Ovary (tissue), 3 donors: ENCODE results near the gene C20orf202.

Source experiments
- POLR2A ChIP-seq: fragments of 450-650 bp; IDR thresholded peaks from one replicate; pipeline ENCODE4 v1.6.1; 2017; ENCODE audit warnings: antibody characterized with exemption, mild to moderate bottlenecking, moderate library complexity
- TF ChIP-seq, protein P1 (sequence below), 3 donors: fragments of 450-650 bp in 2 of 3; fragments of 200-600 bp in 1 of 3; IDR thresholded peaks; one replicate each; pipeline versions ENCODE4 v1.5.1 to v1.8.0; 2016 to 2022; ENCODE audit warnings: antibody characterized with exemption in 3 of 3, mild to moderate bottlenecking in 1 of 3
- donor health status: DM: no; HTN: no; CAD: no.

DNA sequence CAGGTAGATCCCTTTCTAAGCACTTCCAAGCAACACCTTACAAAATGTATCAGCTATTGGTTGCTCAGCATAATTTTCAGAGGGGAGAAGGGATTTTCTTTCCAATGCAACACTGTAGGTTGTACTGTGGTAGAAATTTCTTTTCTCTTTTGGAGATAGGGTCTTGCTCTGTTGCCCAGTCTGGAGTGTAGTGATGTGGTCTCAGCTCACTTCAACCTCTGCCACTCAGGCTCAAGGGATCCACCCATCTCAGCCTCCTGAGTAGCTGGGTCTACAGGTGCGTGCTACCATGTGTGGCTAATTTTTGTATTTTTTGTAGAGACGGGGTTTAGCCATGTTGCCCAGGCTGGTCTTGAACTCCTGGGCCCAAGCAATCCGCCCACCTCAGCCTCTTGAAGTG, 38.8 kb downstream of the C20orf202 start:
- TF ChIP-seq, protein P1, sequence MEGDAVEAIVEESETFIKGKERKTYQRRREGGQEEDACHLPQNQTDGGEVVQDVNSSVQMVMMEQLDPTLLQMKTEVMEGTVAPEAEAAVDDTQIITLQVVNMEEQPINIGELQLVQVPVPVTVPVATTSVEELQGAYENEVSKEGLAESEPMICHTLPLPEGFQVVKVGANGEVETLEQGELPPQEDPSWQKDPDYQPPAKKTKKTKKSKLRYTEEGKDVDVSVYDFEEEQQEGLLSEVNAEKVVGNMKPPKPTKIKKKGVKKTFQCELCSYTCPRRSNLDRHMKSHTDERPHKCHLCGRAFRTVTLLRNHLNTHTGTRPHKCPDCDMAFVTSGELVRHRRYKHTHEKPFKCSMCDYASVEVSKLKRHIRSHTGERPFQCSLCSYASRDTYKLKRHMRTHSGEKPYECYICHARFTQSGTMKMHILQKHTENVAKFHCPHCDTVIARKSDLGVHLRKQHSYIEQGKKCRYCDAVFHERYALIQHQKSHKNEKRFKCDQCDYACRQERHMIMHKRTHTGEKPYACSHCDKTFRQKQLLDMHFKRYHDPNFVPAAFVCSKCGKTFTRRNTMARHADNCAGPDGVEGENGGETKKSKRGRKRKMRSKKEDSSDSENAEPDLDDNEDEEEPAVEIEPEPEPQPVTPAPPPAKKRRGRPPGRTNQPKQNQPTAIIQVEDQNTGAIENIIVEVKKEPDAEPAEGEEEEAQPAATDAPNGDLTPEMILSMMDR (IDR thresholded peaks at IDR 0.05), result no peak
- TF ChIP-seq POLR2A, result no peak
